Stimulated activated CD4-positive, alpha-beta T cell treated with anti-CD3 and anti-CD28 coated beads, Interleukin-12 subunit alpha, Interleukin-12 subunit beta, amount 100 ng/mL, for 48 hours (primary cell): ENCODE results near the gene TRAFD1.

Source experiments
- DNase-seq, 3 donors: peaks; one replicate each; pipeline ENCODE4 v3.0.0-alpha.2; 2020; ENCODE audit warnings: low read depth in 2 of 3, low spot score in 1 of 3

TRAFD1 gene

GRCh38 chr12:112115259-112116045, 9.9 kb upstream of the TRAFD1 start:
- DNase-seq = no peak

- no peak for DNase-seq
Measured at GRCh38 chr12:112116232-112117060, 8.9 kb upstream of the TRAFD1 start.

GRCh38 chr12:112117685-112118084, 7.7 kb upstream of the TRAFD1 start:
- no peak for DNase-seq

- no peak for DNase-seq
Measured at GRCh38 chr12:112121780-112122565, 3.4 kb upstream of the TRAFD1 start.

- no peak for DNase-seq
Measured at GRCh38 chr12:112122823-112123690, 2.3 kb upstream of the TRAFD1 start.

- DNase-seq = no peak
Measured at GRCh38 chr12:112124918-112125249, 476 bp upstream of the TRAFD1 start.

- DNase-seq = no peak
Measured at GRCh38 chr12:112126000-112126438, 659 bp downstream of the TRAFD1 start.

- no peak for DNase-seq
Measured at GRCh38 chr12:112126911-112127310, 1.6 kb downstream of the TRAFD1 start.

- no peak for DNase-seq
Measured at GRCh38 chr12:112130441-112130998, 5.2 kb downstream of the TRAFD1 start.

- no peak for DNase-seq
Measured at GRCh38 chr12:112131686-112132085, 6.3 kb downstream of the TRAFD1 start.

- no peak for DNase-seq
Measured at GRCh38 chr12:112133418-112133817, 8.1 kb downstream of the TRAFD1 start.

GRCh38 chr12:112134731-112135130, 9.4 kb downstream of the TRAFD1 start:
- DNase-seq = no peak

GRCh38 chr12:112140728-112141127, 15.4 kb downstream of the TRAFD1 start:
- no peak for DNase-seq

GRCh38 chr12:112146123-112146522, 20.8 kb downstream of the TRAFD1 start:
- DNase-seq = no peak

GRCh38 chr12:112148031-112148513, 22.7 kb downstream of the TRAFD1 start:
- DNase-seq = no peak

- no peak for DNase-seq
Measured at GRCh38 chr12:112149596-112149995, 24.2 kb downstream of the TRAFD1 start.

GRCh38 chr12:112151766-112152541, 26.6 kb downstream of the TRAFD1 start:
- no peak for DNase-seq

- no peak for DNase-seq
Measured at GRCh38 chr12:112153181-112153892, 28.0 kb downstream of the TRAFD1 start.

- DNase-seq = no peak
Measured at GRCh38 chr12:112153893-112154219, 28.5 kb downstream of the TRAFD1 start.
